ENCODE results near the gene DIP2C. TPM values are rescaled to one million over a fixed set of nuclear protein-coding genes. Genes with fewer than 3 reads are reported as not detected.
"Not testable (repeated sequence)": the region's sequence is repeated elsewhere in the genome, so short reads cannot be mapped to it uniquely, and the experiment has no call there.

DIP2C gene
- total RNA-seq, 1 donor from 2014 or later: 41.6 TPM

GRCh38 chr10:307659-308058 lies 381.8 kb downstream of the DIP2C start:
- FAIRE-seq (no peak), DNase-seq (ENCODE audit: low spot score in 2 of 2) (no peak)

GRCh38 chr10:306675-307185 lies 382.7 kb downstream of the DIP2C start:
- no peak for FAIRE-seq

GRCh38 chr10:306007-306674 lies 383.3 kb downstream of the DIP2C start:
- DNase-seq (ENCODE audit: low spot score in 2 of 2) (no peak), FAIRE-seq (no peak)

More at GRCh38 chr10:306675-307185, 382.7 kb downstream of the DIP2C start:
- no peak for DNase-seq (ENCODE audit: low spot score in 2 of 2)

- DNase-seq (ENCODE audit: low spot score in 2 of 2) (no peak), FAIRE-seq (no peak)
These were observed 384.4 kb downstream of the DIP2C start for GRCh38 chr10:305034-305433.

GRCh38 chr10:301536-301935 lies 387.9 kb downstream of the DIP2C start:
- FAIRE-seq (no peak), DNase-seq (ENCODE audit: low spot score in 2 of 2) (no peak)

GRCh38 chr10:300580-300979 lies 388.9 kb downstream of the DIP2C start:
- not testable (repeated sequence) for FAIRE-seq; DNase-seq (ENCODE audit: low spot score in 2 of 2)

- no peak for FAIRE-seq
These were observed 389.5 kb downstream of the DIP2C start for GRCh38 chr10:299969-300368.

GRCh38 chr10:299512-299911 lies 390.0 kb downstream of the DIP2C start:
- DNase-seq (ENCODE audit: low spot score in 2 of 2) (no peak), FAIRE-seq (no peak)

More at GRCh38 chr10:299969-300368, 389.5 kb downstream of the DIP2C start:
- no peak for DNase-seq (ENCODE audit: low spot score in 2 of 2)

- no peak for DNase-seq (ENCODE audit: low spot score in 2 of 2)
- FAIRE-seq: no peak
These were observed 391.4 kb downstream of the DIP2C start for GRCh38 chr10:298033-298432.

- no peak for FAIRE-seq
- DNase-seq (ENCODE audit: low spot score in 2 of 2): no peak
These were observed 391.9 kb downstream of the DIP2C start for GRCh38 chr10:297567-297966.

GRCh38 chr10:293636-294035 lies 395.8 kb downstream of the DIP2C start:
- FAIRE-seq: no peak
- DNase-seq (ENCODE audit: low spot score in 2 of 2): no peak

- FAIRE-seq (no peak), DNase-seq (ENCODE audit: low spot score in 2 of 2) (no peak)
These were observed 399.3 kb downstream of the DIP2C start for GRCh38 chr10:290026-290725.

GRCh38 chr10:289581-289980 lies 399.9 kb downstream of the DIP2C start:
- FAIRE-seq (no peak), DNase-seq (ENCODE audit: low spot score in 2 of 2) (no peak)

- DNase-seq (ENCODE audit: low spot score in 2 of 2): no peak
- no peak for FAIRE-seq
These were observed 400.9 kb downstream of the DIP2C start for GRCh38 chr10:288316-289200.

- no peak for DNase-seq (ENCODE audit: low spot score in 2 of 2)
These were observed 401.7 kb downstream of the DIP2C start for GRCh38 chr10:287814-288213.

GRCh38 chr10:287026-287709 lies 402.3 kb downstream of the DIP2C start:
- FAIRE-seq: no peak
- DNase-seq (ENCODE audit: low spot score in 2 of 2): no peak

More at GRCh38 chr10:287814-288213, 401.7 kb downstream of the DIP2C start:
- no peak for FAIRE-seq

- DNase-seq (ENCODE audit: low spot score in 2 of 2): no peak
- no peak for FAIRE-seq
These were observed 404.3 kb downstream of the DIP2C start for GRCh38 chr10:285216-285615.

GRCh38 chr10:283916-284356 lies 405.5 kb downstream of the DIP2C start:
- DNase-seq (ENCODE audit: low spot score in 2 of 2) (no peak), FAIRE-seq (no peak)

GRCh38 chr10:283140-283479 lies 406.4 kb downstream of the DIP2C start:
- FAIRE-seq (no peak), DNase-seq (ENCODE audit: low spot score in 2 of 2) (no peak)
